H1 (cell line): ENCODE measurements around the gene CRYGN. TPM values are rescaled to one million over a fixed set of nuclear protein-coding genes. Genes with fewer than 3 reads are reported as not detected.

Experiments
- CTCF ChIA-PET: fragments of 300-600 bp; sonication (Branson Sonifier 250); formaldehyde crosslinking; loops from one replicate; lab custom pipeline; 2021; ENCODE audit not compliant: partially characterized antibody; lab: Charles Lee
- POLR2A ChIA-PET: fragments of 300-600 bp; sonication (Branson Sonifier 250); formaldehyde crosslinking; loops from one replicate; lab custom pipeline; 2021; ENCODE audit warnings: inconsistent platforms; ENCODE audit not compliant: partially characterized antibody; lab: Charles Lee
- DNase-seq, 2 experiments: peaks; one replicate each; pipeline versions ENCODE4 v3.0.0 to v3.0.0-alpha.2; 2010 to 2022; ENCODE audit warnings: low spot score in 2 of 2, low read depth in 1 of 2, mixed read lengths in 1 of 2
- FAIRE-seq: peaks from 2 replicates; lab custom pipeline; 2011; peaks lifted over from hg19 to GRCh38; lab: Jason Lieb, UNC
- H2AFZ ChIP-seq: 2 replicates; pipeline ENCODE4 v1.8.1; 2012; ENCODE audit warnings: low read length, inconsistent platforms
- H2AK5ac ChIP-seq: 2 replicates; pipeline ENCODE4 v1.6.1; 2013; ENCODE audit warnings: low read depth, low read length
- H2BK120ac ChIP-seq: replicated peaks from 2 replicates; pipeline ENCODE3; 2013; ENCODE audit warnings: low read depth, low read length, inconsistent platforms
- H2BK12ac ChIP-seq: 2 replicates; pipeline ENCODE4 v1.6.1; 2013; ENCODE audit warnings: low read depth, low read length
- H2BK15ac ChIP-seq: 2 replicates; pipeline ENCODE4 v1.6.1; 2013; ENCODE audit warnings: low read length
- H2BK20ac ChIP-seq: 2 replicates; pipeline ENCODE4 v1.6.1; 2013; ENCODE audit warnings: low read length
- H2BK5ac ChIP-seq: 2 replicates; pipeline ENCODE4 v1.6.1; 2013; ENCODE audit warnings: low read depth, low read length
- H3K14ac ChIP-seq: 2 replicates; pipeline ENCODE4 v1.6.1; 2013; ENCODE audit warnings: inconsistent platforms; ENCODE audit not compliant: insufficient read length
- H3K18ac ChIP-seq: 2 replicates; pipeline ENCODE4 v1.6.1; 2013; ENCODE audit warnings: low read length; ENCODE audit errors: extremely low read depth
- H3K23ac ChIP-seq: 2 replicates; pipeline ENCODE4 v1.6.1; 2013; ENCODE audit warnings: inconsistent platforms; ENCODE audit not compliant: insufficient read length
- H3K23me2 ChIP-seq: 2 replicates; pipeline ENCODE4 v1.6.1; 2013; ENCODE audit warnings: low read depth, low read length
- H3K27ac ChIP-seq: 2 replicates; pipeline ENCODE4 v1.6.1; 2011; ENCODE audit warnings: low read depth, low read length, inconsistent platforms
- H3K27me3 ChIP-seq, 4 experiments: replicated peaks in 1 of 4; 1 replicate in 1 of 4; 2 replicates in 3 of 4; pipeline versions ENCODE4 v1.6.1 to v1.8.1; 2011 to 2013; ENCODE audit warnings: low read length in 3 of 4, mild to moderate bottlenecking in 3 of 4, inconsistent platforms in 2 of 4, mixed read lengths in 2 of 4, moderate library complexity in 1 of 4; ENCODE audit not compliant: control insufficient read depth in 3 of 4, insufficient read depth in 3 of 4; ENCODE audit errors: extremely low read depth in 1 of 4
- H3K36me3 ChIP-seq, 4 experiments: 2 replicates each; pipeline versions ENCODE4 v1.6.1 to v1.8.1; 2011 to 2013; ENCODE audit warnings: mild to moderate bottlenecking in 4 of 4, low read length in 3 of 4, moderate library complexity in 2 of 4, control low read depth in 1 of 4, inconsistent platforms in 1 of 4; ENCODE audit not compliant: insufficient read depth in 4 of 4, control insufficient read depth in 2 of 4
- H3K4ac ChIP-seq: replicated peaks from 2 replicates; pipeline ENCODE3; 2013; ENCODE audit warnings: low read length, low read depth, mixed read lengths, inconsistent platforms; ENCODE audit not compliant: insufficient read length
- H3K4me1 ChIP-seq, 4 experiments: replicated peaks in 1 of 4; 1 replicate in 1 of 4; 2 replicates in 3 of 4; pipeline versions ENCODE4 v1.6.1 to v1.8.1; 2011 to 2013; ENCODE audit warnings: low read length in 3 of 4, inconsistent platforms in 2 of 4, mixed read lengths in 1 of 4; ENCODE audit not compliant: insufficient read depth in 4 of 4, control insufficient read depth in 3 of 4
- H3K4me2 ChIP-seq, 2 experiments: 2 replicates each; pipeline versions ENCODE4 v1.6.1 to v1.8.1; 2011 to 2013; ENCODE audit warnings: low read depth in 2 of 2, low read length in 2 of 2, control low read depth in 1 of 2, inconsistent platforms in 1 of 2, mild to moderate bottlenecking in 1 of 2; ENCODE audit not compliant: insufficient read depth in 1 of 2
- H3K4me3 ChIP-seq, 4 experiments: fragments of 200-600, 300-600 bp in 1 of 4; sonication (generic), shearing (Covaris generic), sonication (Bioruptor Twin) in 1 of 4; 2 replicates each; pipeline versions ENCODE4 v1.5.1 to v1.8.1; 2011 to 2016; ENCODE audit warnings: low read length in 4 of 4, low read depth in 3 of 4, control low read depth in 2 of 4, inconsistent platforms in 2 of 4, mild to moderate bottlenecking in 2 of 4, mixed read lengths in 1 of 4, moderate library complexity in 1 of 4; ENCODE audit not compliant: insufficient read depth in 2 of 4; ENCODE audit errors: extremely low read depth in 1 of 4
- H3K56ac ChIP-seq: replicated peaks from 2 replicates; pipeline ENCODE3; 2013; ENCODE audit warnings: low read depth, mild to moderate bottlenecking, mixed read lengths, low read length, inconsistent platforms; ENCODE audit not compliant: insufficient read length
- H3K79me1 ChIP-seq: 2 replicates; pipeline ENCODE4 v1.6.1; 2013; ENCODE audit warnings: low read depth, low read length, control low read depth
- H3K79me2 ChIP-seq, 2 experiments: 2 replicates each; pipeline versions ENCODE4 v1.6.1 to v1.8.1; 2012 to 2013; ENCODE audit warnings: low read length in 2 of 2, mild to moderate bottlenecking in 2 of 2, inconsistent platforms in 1 of 2; ENCODE audit not compliant: insufficient read depth in 2 of 2, control insufficient read depth in 1 of 2
- H3K9ac ChIP-seq, 4 experiments: replicated peaks in 1 of 4; 1 replicate in 1 of 4; 2 replicates in 3 of 4; pipeline versions ENCODE4 v1.6.1 to v1.8.1; 2011 to 2013; ENCODE audit warnings: low read depth in 3 of 4, low read length in 3 of 4, control low read depth in 2 of 4, mild to moderate bottlenecking in 2 of 4, moderate library complexity in 2 of 4, inconsistent platforms in 1 of 4; ENCODE audit errors: extremely low read depth in 1 of 4
- H3K9me3 ChIP-seq, 2 experiments: 2 replicates each; pipeline versions ENCODE4 v1.6.1 to v1.8.1; 2012 to 2013; ENCODE audit warnings: mild to moderate bottlenecking in 2 of 2, moderate library complexity in 2 of 2, control low read depth in 1 of 2, inconsistent platforms in 1 of 2, low read depth in 1 of 2, low read length in 1 of 2, mixed read lengths in 1 of 2; ENCODE audit not compliant: insufficient read depth in 2 of 2
- H4K20me1 ChIP-seq, 2 experiments: replicated peaks in 1 of 2; 2 replicates each; pipeline versions ENCODE3 to v1.8.1; 2011 to 2013; ENCODE audit warnings: inconsistent platforms in 2 of 2, low read length in 2 of 2, mild to moderate bottlenecking in 1 of 2; ENCODE audit not compliant: insufficient read depth in 2 of 2, control insufficient read depth in 1 of 2
- H4K5ac ChIP-seq: 2 replicates; pipeline ENCODE4 v1.6.1; 2013; ENCODE audit warnings: low read length, low read depth, mixed read lengths, inconsistent platforms; ENCODE audit not compliant: insufficient read length
- H4K8ac ChIP-seq: 2 replicates; pipeline ENCODE4 v1.8.0; 2013; ENCODE audit warnings: mild to moderate bottlenecking, moderate library complexity, low read length, inconsistent platforms; ENCODE audit not compliant: insufficient read depth; ENCODE audit errors: extremely low read depth
- H4K91ac ChIP-seq: replicated peaks from 2 replicates; pipeline ENCODE3; 2013; ENCODE audit warnings: low read length, mixed read lengths, inconsistent platforms; ENCODE audit not compliant: insufficient read length
- EP300 ChIP-seq, 2 experiments: IDR thresholded peaks; 1 replicate in 1 of 2; 2 replicates in 1 of 2; pipeline ENCODE4 v1.6.1; 2011 to 2012; ENCODE audit warnings: low read depth in 2 of 2, low read length in 2 of 2, mild to moderate bottlenecking in 2 of 2, borderline replicate concordance in 1 of 2, inconsistent platforms in 1 of 2, moderate library complexity in 1 of 2
- HDAC6 ChIP-seq: IDR thresholded peaks from one replicate; pipeline ENCODE4 v1.7.1; 2012; ENCODE audit warnings: low read depth, mild to moderate bottlenecking, inconsistent platforms, low read length, moderate library complexity
- KDM1A ChIP-seq: fragments of 200-600, 300-600 bp; sonication (generic); IDR thresholded peaks from 2 replicates; pipeline ENCODE4 v1.7.1; 2016; ENCODE audit warnings: mild to moderate bottlenecking, low read length, borderline replicate concordance
- KDM5A ChIP-seq: fragments of 200-600 bp; IDR thresholded peaks from 2 replicates; pipeline ENCODE4 v1.7.1; 2012; ENCODE audit warnings: mild to moderate bottlenecking, low read length, inconsistent platforms, mixed read lengths
- MAFK ChIP-seq: IDR thresholded peaks from 2 replicates; pipeline ENCODE4 v1.6.1; 2012; ENCODE audit warnings: low read depth, mild to moderate bottlenecking, improper control_type of control experiment, low read length
- NANOG ChIP-seq: IDR thresholded peaks from 2 replicates; pipeline ENCODE4 v1.6.1; 2011; ENCODE audit warnings: low read length, low read depth, mild to moderate bottlenecking, inconsistent platforms; ENCODE audit not compliant: insufficient read depth, poor library complexity, severe bottlenecking
- RAD21 ChIP-seq, 2 experiments: IDR thresholded peaks in 1 of 2; conservative IDR thresholded peaks in 1 of 2; 2 replicates each; pipeline ENCODE4 v1.6.1; 2011; ENCODE audit warnings: low read depth in 2 of 2, low read length in 2 of 2, improper control_type of control experiment in 1 of 2, inconsistent platforms in 1 of 2, mild to moderate bottlenecking in 1 of 2, moderate library complexity in 1 of 2
- ZNF274 ChIP-seq: IDR thresholded peaks from 2 replicates; pipeline ENCODE4 v1.7.0; 2012; ENCODE audit warnings: low read length, borderline replicate concordance; ENCODE audit errors: extremely low read depth
- WGBS, 2 experiments: shearing (Covaris generic) in 1 of 2; methylation state at CpG; one replicate each; pipeline versions ENCODE4 v1.1.6 to v1.1.7; 2013 to 2015; ENCODE audit warnings: low lambda C conversion rate in 2 of 2, mixed read lengths in 2 of 2, inconsistent platforms in 1 of 2, low coverage in 1 of 2, missing lambda C conversion rate in 1 of 2; ENCODE audit not compliant: insufficient replicate concordance in 2 of 2, insufficient coverage in 1 of 2, insufficient read length in 1 of 2; ENCODE audit errors: extremely low coverage in 1 of 2, missing lambda C conversion rate in 1 of 2; 5-methylcytosine and 5-hydroxymethylcytosine counted together
- polyA plus RNA-seq, 7 experiments: library from polyadenylated mRNA; depleted of rRNA in 3 of 7; stranded (reverse) in 5 of 7; unstranded in 2 of 7; fragments of >200 nt in 5 of 7; fragments of 200-250 nt in 2 of 7; gene quantifications; 1 replicate in 5 of 7; 2 replicates in 1 of 7; 4 replicates in 1 of 7; pipeline versions ENCODE4 v1.2.1 to v1.2.3, GENCODE V29; 2011 to 2013; ENCODE audit warnings: missing spikeins in 2 of 7, mixed read lengths in 2 of 7
- total RNA-seq: library from RNA; stranded (reverse); fragmentation: NEBNext Ultra II Directional; extraction: Animal tissue kit (Norgen Biotek cat#: 25700); gene quantifications from 2 replicates; pipeline ENCODE4 v1.2.1, GENCODE V29; 2021
- TF ChIP-seq, protein P1 (sequence below), 3 experiments: IDR thresholded peaks; 1 replicate in 2 of 3; 2 replicates in 1 of 3; pipeline versions ENCODE4 v1.5.1 to v1.6.1; 2011; ENCODE audit warnings: low read length in 3 of 3, mild to moderate bottlenecking in 3 of 3, inconsistent platforms in 2 of 3, low read depth in 1 of 3, moderate library complexity in 1 of 3; ENCODE audit not compliant: insufficient read depth in 1 of 3; ENCODE audit errors: control extremely low read depth in 1 of 3

The CRYGN gene
- total and polyA plus RNA-seq, 2 of the 8 experiments (the other 6 are each of a cell fraction or from before 2014, with no cell fraction given), result 0.98 to 1.6 TPM

DNA sequence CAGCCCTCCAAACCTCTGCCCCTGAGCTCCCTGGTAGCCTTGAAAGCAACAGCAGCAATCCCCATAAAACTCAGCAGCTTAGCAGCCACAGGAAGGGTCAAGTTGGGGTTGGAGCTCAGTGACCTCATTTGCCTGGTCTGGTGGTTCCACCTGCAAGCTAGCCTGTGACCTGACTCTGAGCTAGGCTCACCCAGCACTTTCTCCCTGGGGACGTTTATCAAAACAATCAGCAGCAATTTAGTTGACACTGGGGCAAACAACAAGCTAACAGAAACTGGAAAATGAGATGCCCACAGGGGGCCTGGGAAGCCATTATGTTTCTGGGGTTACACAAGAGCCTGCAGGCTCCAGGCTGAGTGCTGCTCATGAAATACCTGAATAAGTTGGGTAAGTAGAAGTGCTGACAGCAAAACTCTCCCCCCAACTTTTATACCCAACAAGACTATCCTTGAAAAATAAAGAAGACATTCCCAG lies 22.4 kb upstream of the CRYGN start:
- 47% methylated on average over 1 of the region's 1 CpG; no CpG with 5 or more reads in 1 of the 2 experiments for WGBS, 2 experiments
- peaks cover 6 to 33% (median 23%) of the 10 kb centered on the region in 4 experiments for H3K36me3 ChIP-seq
- TF ChIP-seq ZNF274 (no peak), KDM5A (no peak), KDM1A (peak; percentile 50; the same call in 1 of the 2 replicates), EP300 (IDR thresholded peaks at IDR 0.05; ENCODE audit: borderline replicate concordance in 1 of 2, low read depth in 2 of 2, low read length in 2 of 2) (peak in 1 of 2 experiments; percentile 65; a peak in 1 of 3 replicates), NANOG (peak; percentile 86), RAD21 (IDR thresholded peaks at IDR 0.05 in 1 of 2, conservative IDR thresholded peaks at IDR 0.05 in 1 of 2; ENCODE audit: low read depth in 2 of 2, low read length in 2 of 2) (0 out of 4 replicates have a peak, but pooled peaks of 1 of the 2 experiments have one; percentile 4), MAFK (no peak), HDAC6 (no peak)
- TF ChIP-seq, protein P1, sequence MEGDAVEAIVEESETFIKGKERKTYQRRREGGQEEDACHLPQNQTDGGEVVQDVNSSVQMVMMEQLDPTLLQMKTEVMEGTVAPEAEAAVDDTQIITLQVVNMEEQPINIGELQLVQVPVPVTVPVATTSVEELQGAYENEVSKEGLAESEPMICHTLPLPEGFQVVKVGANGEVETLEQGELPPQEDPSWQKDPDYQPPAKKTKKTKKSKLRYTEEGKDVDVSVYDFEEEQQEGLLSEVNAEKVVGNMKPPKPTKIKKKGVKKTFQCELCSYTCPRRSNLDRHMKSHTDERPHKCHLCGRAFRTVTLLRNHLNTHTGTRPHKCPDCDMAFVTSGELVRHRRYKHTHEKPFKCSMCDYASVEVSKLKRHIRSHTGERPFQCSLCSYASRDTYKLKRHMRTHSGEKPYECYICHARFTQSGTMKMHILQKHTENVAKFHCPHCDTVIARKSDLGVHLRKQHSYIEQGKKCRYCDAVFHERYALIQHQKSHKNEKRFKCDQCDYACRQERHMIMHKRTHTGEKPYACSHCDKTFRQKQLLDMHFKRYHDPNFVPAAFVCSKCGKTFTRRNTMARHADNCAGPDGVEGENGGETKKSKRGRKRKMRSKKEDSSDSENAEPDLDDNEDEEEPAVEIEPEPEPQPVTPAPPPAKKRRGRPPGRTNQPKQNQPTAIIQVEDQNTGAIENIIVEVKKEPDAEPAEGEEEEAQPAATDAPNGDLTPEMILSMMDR (IDR thresholded peaks at IDR 0.05; ENCODE audit: control extremely low read depth in 1 of 3, insufficient read depth in 1 of 3, low read depth in 1 of 3, low read length in 3 of 3), result no peak

More for the DNA sequence above, 22.4 kb upstream of the CRYGN start:
- H3K9me3 ChIP-seq, result peaks cover 19 to 32% of the 10 kb centered on the region in 2 experiments
- H2BK20ac ChIP-seq, result no peak overlapping the region
- no peak overlapping the region for H2BK15ac ChIP-seq
- no peak overlapping the region for H2BK12ac ChIP-seq
- H2BK5ac ChIP-seq, result no peak overlapping the region
- no peak overlapping the region for H2AK5ac ChIP-seq
- no peaks in the 10 kb centered on the region; the same call in 1 of the 2 replicates for H3K79me1 ChIP-seq
- H4K5ac ChIP-seq, result no peak overlapping the region
- H3K56ac ChIP-seq, result no peak overlapping the region
- H3K4me1 ChIP-seq, result peaks cover 8 to 21% (median 16%) of the 10 kb centered on the region in 4 experiments
- H4K91ac ChIP-seq, result no peak overlapping the region
- H3K79me2 ChIP-seq, result no peaks in the 10 kb centered on the region
- H3K27me3 ChIP-seq, result no peaks in the 10 kb centered on the region
- no peaks in the 10 kb centered on the region for H4K20me1 ChIP-seq
- H3K14ac ChIP-seq, result no peak overlapping the region
- CTCF ChIA-PET, result interaction anchor here (0.8 to 5.8 kb wide), 6 partner anchors 9 to 233 kb away, joined by 3 to 49 read pairs (median 6); no protein-coding TSS in a partner anchor
- POLR2A ChIA-PET, result interaction anchor here (1.1 to 3.9 kb wide), 8 partner anchors 9 to 58 kb away, joined by 3 to 29 read pairs (median 6); partner anchors contain the start of gene WDR86
- H3K4ac ChIP-seq, result no peak overlapping the region
- FAIRE-seq (peak; percentile 66), DNase-seq (no peak)
- no peak overlapping the region for H3K4me3 ChIP-seq
- no peak overlapping the region for H2BK120ac ChIP-seq
- H3K23me2 ChIP-seq, result no peaks in the 10 kb centered on the region; the same call in 1 of the 2 replicates
- H3K27ac ChIP-seq, result no peak overlapping the region
- H3K18ac ChIP-seq, result no peak overlapping the region
- H2AFZ ChIP-seq, result no peak overlapping the region
- H3K23ac ChIP-seq, result no peak overlapping the region
- no peak overlapping the region for H4K8ac ChIP-seq
- H3K9ac ChIP-seq, result no peak overlapping the region
- H3K4me2 ChIP-seq, result no peak overlapping the region
